Measurements from ENCODE around the gene ATP5F1E. TPM values are rescaled to one million over a fixed set of nuclear protein-coding genes. Genes with fewer than 3 reads are reported as not detected.

Gene ATP5F1E
- total and polyA plus RNA-seq, 9 of the 15 experiments (the other 6 are each of a cell fraction or from before 2014, with no cell fraction given): 60.3 to 162 (median 113) TPM

DNA sequence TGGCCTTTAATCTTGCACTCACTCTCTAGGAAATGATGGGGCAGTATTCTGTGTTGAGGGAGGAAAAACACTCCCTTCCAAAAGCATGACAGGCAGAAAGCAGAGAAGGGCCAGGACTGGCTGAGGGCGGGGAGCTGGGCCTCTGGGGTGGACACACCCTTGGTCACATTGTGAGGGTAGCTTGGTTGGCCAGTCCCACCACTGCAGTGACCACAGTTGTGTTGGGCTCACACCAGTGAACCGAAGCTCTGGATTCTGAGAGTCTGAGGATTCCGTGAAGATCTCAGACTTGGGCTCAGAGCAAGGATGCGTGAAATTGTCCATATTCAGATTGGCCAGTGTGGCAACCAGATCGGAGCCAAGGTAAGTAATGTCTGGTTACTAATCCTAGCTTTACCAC, 12.9 kb downstream of the ATP5F1E start, which contains the start of gene TUBB1:
TSS of gene TUBB1 (plus strand) at position 213 of the 400 bp plus-strand sequence. CDS start at position 307, 94 bp downstream.
- peaks cover 56 to 70% of the 10 kb centered on the region in 2 experiments for H3K4me1 ChIP-seq (replicated peaks in 1 of 2; ENCODE audit: control insufficient read depth in 2 of 2, insufficient read depth in 2 of 2, low read length in 2 of 2)
- intact Hi-C loops (cut with micrococcal nuclease): no loop called here
- ChIA-PET CTCF (ENCODE audit: low intra/inter-chr PET ratio) (no interaction called here), POLR2A (interaction anchor here (0.6 to 4.5 kb wide), 9 partner anchors 10 to 121 kb away, joined by 3 to 31 read pairs (median 4); partner anchors contain the start of gene ATP5F1E)
- H3K27me3 ChIP-seq (ENCODE audit: control insufficient read depth in 2 of 2, insufficient read depth in 2 of 2, low read length in 2 of 2): no peaks in the 10 kb centered on the region
- in situ Hi-C loops (cut with MboI): no loop called here
- WGBS (ENCODE audit: insufficient coverage, low coverage, missing lambda C conversion rate): 65% methylated on average over 4 of the region's 5 CpGs
- peaks cover 49% of the 10 kb centered on the region for H3K79me2 ChIP-seq (ENCODE audit: control insufficient read depth, insufficient read depth, low read length)
- H3K9ac ChIP-seq (ENCODE audit: insufficient read depth in 1 of 2, low read depth in 2 of 2, low read length in 2 of 2): peak within 1 kb of the TSS; percentile 80 to 84
- DNase-seq (ENCODE audit: extremely low read depth in 1 of 4, low spot score in 3 of 4): peak; percentile 63 to 78 (median 70)
- peak; percentile 70 for ATAC-seq
- peak within 1 kb of the TSS; percentile 80 for H3K4me2 ChIP-seq (ENCODE audit: insufficient read depth, low read length)
- H3K36me3 ChIP-seq (ENCODE audit: control insufficient read depth, insufficient read depth, low read length): peaks cover 29% of the 10 kb centered on the region
- no peaks in the 10 kb centered on the region for H4K20me1 ChIP-seq (replicated peaks; ENCODE audit: control insufficient read depth, insufficient read depth, low read length)
- FAIRE-seq: peak; percentile 71
- peak within 1 kb of the TSS; percentile 96 for H3K27ac ChIP-seq (ENCODE audit: extremely low read depth, low read depth, low read length)
- H3K9me3 ChIP-seq (replicated peaks; ENCODE audit: control insufficient read depth, insufficient read depth, low read depth, low read length): no peaks in the 10 kb centered on the region
- no peaks in the 10 kb centered on the region for H3K9me1 ChIP-seq (ENCODE audit: control insufficient read depth, insufficient read depth, low read length)
- BruUV-seq (replicated peaks): no TSS peak
- peak within 1 kb of the TSS; percentile 32; the same call in 1 of the 2 replicates for H3K4me3 ChIP-seq
- H2AFZ ChIP-seq (ENCODE audit: low read depth, low read length): no peak within 1 kb of the TSS
- TF ChIP-seq ZFP36 (IDR thresholded peaks at IDR 0.05; ENCODE audit: low read depth, low read length, partially characterized antibody): no peak
- peak; percentile 51 for TF ChIP-seq KDM5B (IDR thresholded peaks at IDR 0.05; ENCODE audit: insufficient replicate concordance, low read depth, low read length)
- TF ChIP-seq MTA3 (IDR thresholded peaks at IDR 0.05; ENCODE audit: borderline replicate concordance): 0 out of 2 replicates have a peak, but pooled peaks have one; percentile 44
- no peak for TF ChIP-seq RBM22 (IDR thresholded peaks at IDR 0.05; ENCODE audit: low read depth, low read length, poor library complexity, severe bottlenecking)
- TF ChIP-seq, protein P1, sequence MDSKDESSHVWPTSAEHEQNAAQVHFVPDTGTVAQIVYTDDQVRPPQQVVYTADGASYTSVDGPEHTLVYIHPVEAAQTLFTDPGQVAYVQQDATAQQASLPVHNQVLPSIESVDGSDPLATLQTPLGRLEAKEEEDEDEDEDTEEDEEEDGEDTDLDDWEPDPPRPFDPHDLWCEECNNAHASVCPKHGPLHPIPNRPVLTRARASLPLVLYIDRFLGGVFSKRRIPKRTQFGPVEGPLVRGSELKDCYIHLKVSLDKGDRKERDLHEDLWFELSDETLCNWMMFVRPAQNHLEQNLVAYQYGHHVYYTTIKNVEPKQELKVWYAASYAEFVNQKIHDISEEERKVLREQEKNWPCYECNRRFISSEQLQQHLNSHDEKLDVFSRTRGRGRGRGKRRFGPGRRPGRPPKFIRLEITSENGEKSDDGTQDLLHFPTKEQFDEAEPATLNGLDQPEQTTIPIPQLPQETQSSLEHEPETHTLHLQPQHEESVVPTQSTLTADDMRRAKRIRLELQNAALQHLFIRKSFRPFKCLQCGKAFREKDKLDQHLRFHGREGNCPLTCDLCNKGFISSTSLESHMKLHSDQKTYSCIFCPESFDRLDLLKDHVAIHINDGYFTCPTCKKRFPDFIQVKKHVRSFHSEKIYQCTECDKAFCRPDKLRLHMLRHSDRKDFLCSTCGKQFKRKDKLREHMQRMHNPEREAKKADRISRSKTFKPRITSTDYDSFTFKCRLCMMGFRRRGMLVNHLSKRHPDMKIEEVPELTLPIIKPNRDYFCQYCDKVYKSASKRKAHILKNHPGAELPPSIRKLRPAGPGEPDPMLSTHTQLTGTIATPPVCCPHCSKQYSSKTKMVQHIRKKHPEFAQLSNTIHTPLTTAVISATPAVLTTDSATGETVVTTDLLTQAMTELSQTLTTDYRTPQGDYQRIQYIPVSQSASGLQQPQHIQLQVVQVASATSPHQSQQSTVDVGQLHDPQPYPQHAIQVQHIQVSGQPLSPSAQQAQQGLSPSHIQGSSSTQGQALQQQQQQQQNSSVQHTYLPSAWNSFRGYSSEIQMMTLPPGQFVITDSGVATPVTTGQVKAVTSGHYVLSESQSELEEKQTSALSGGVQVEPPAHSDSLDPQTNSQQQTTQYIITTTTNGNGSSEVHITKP (IDR thresholded peaks at IDR 0.05; ENCODE audit: partially characterized antibody): peak; percentile 4
- 0 out of 2 replicates have a peak, but pooled peaks have one; percentile 18 for TF ChIP-seq ZNF134 (CRISPR knock-in tag; conservative IDR thresholded peaks at IDR 0.05)
- 0 out of 2 replicates have a peak, but pooled peaks have one; percentile 29 for TF ChIP-seq MAX (CRISPR knock-in tag; IDR thresholded peaks at IDR 0.05)
- TF ChIP-seq FOXM1 (IDR thresholded peaks at IDR 0.05; ENCODE audit: low read depth): no peak
- TF ChIP-seq FOXM1 (CRISPR knock-in tag; IDR thresholded peaks at IDR 0.05; ENCODE audit: low read depth): no peak
- no peak for TF ChIP-seq HDGF (IDR thresholded peaks at IDR 0.05)
- peak; percentile 51 for TF ChIP-seq TBP (optimal IDR thresholded peaks at IDR 0.05; ENCODE audit: low read depth, low read length)
- TF ChIP-seq, protein P2, sequence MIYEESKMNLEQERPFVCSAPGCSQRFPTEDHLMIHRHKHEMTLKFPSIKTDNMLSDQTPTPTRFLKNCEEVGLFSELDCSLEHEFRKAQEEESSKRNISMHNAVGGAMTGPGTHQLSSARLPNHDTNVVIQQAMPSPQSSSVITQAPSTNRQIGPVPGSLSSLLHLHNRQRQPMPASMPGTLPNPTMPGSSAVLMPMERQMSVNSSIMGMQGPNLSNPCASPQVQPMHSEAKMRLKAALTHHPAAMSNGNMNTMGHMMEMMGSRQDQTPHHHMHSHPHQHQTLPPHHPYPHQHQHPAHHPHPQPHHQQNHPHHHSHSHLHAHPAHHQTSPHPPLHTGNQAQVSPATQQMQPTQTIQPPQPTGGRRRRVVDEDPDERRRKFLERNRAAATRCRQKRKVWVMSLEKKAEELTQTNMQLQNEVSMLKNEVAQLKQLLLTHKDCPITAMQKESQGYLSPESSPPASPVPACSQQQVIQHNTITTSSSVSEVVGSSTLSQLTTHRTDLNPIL (CRISPR knock-in tag; IDR thresholded peaks at IDR 0.05): no peak
- TF ChIP-seq TAF1 (IDR thresholded peaks at IDR 0.05; ENCODE audit: control insufficient read depth, extremely low read depth, insufficient read depth, low read length, severe bottlenecking): peak; percentile 25
- 0 out of 2 replicates have a peak, but pooled peaks have one; percentile 29 for TF ChIP-seq ZNF431 (CRISPR knock-in tag; IDR thresholded peaks at IDR 0.05)
- TF ChIP-seq MAZ (CRISPR knock-in tag; conservative IDR thresholded peaks at IDR 0.05 in 1 of 2, IDR thresholded peaks at IDR 0.05 in 1 of 2): peak in 1 of 2 experiments; percentile 34; a peak in 2 of 4 replicates
- no peak for TF ChIP-seq EHMT2 (IDR thresholded peaks at IDR 0.05)
- TF ChIP-seq, protein P3, sequence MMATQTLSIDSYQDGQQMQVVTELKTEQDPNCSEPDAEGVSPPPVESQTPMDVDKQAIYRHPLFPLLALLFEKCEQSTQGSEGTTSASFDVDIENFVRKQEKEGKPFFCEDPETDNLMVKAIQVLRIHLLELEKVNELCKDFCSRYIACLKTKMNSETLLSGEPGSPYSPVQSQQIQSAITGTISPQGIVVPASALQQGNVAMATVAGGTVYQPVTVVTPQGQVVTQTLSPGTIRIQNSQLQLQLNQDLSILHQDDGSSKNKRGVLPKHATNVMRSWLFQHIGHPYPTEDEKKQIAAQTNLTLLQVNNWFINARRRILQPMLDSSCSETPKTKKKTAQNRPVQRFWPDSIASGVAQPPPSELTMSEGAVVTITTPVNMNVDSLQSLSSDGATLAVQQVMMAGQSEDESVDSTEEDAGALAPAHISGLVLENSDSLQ (IDR thresholded peaks at IDR 0.05): peak; percentile 36; the same call in 1 of the 2 replicates
